ENCODE measurements around the gene ITM2C.

DNA sequence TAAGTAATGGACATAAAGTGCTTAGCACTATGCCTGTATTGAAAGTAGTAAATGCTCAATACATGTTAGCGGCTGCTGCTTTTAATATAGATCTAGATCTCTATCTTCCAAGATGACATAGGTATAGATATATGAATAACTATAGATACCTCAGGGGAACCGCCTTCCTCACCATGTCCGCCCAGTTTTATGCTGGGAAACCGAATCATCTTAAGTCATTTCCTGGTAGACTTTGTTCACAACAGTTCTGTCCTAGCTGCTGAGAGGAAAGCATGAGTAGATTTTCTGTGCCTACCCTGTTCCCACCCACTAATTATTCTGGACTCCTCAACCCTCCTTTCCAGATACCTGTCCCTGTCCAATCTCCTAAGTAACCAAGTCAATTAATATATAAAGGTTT lies 21.6 kb upstream of the ITM2C start:
- no peak for TF ChIP-seq NFIC (IDR thresholded peaks at IDR 0.05)
- no peak for TF ChIP-seq CREB1 (IDR thresholded peaks at IDR 0.05; ENCODE audit: low read depth)
- TF ChIP-seq RAD21 (IDR thresholded peaks at IDR 0.05; ENCODE audit: low read depth), result no peak

Measured in Ishikawa (cell line).